HepG2 (cell line): ENCODE results near the gene ATG9A. TPM values are rescaled to one million over a fixed set of nuclear protein-coding genes. Genes with fewer than 3 reads are reported as not detected.

Experiments
- ARID2 ChIP-seq: sonication (generic); formaldehyde crosslinking; IDR thresholded peaks from 2 replicates; pipeline ENCODE4 v1.8.1; 2022; ENCODE audit warnings: mild to moderate bottlenecking, missing genetic modification reagents, borderline replicate concordance
- BORCS8-MEF2B ChIP-seq: sonication (generic); formaldehyde crosslinking; IDR thresholded peaks from 2 replicates; pipeline ENCODE4 v1.8.0; 2022; ENCODE audit warnings: mild to moderate bottlenecking, missing genetic modification reagents
- GPN1 ChIP-seq: sonication (generic); formaldehyde crosslinking; IDR thresholded peaks from 2 replicates; pipeline ENCODE4 v1.5.1; 2020; ENCODE audit warnings: missing genetic modification reagents, borderline replicate concordance
- MAZ ChIP-seq, 2 experiments: sonication (generic) in 1 of 2; formaldehyde crosslinking in 1 of 2; IDR thresholded peaks; 2 replicates each; pipeline versions ENCODE4 v1.5.0 to v1.6.1; 2012 to 2020; ENCODE audit warnings: low read depth in 2 of 2, mild to moderate bottlenecking in 2 of 2, borderline replicate concordance in 1 of 2, improper control_type of control experiment in 1 of 2, low read length in 1 of 2, missing genetic modification reagents in 1 of 2, moderate library complexity in 1 of 2
- MED1 ChIP-seq: sonication (generic); formaldehyde crosslinking; IDR thresholded peaks from 2 replicates; pipeline ENCODE4 v1.4.0; 2020; ENCODE audit warnings: missing genetic modification reagents
- MNT ChIP-seq: fragments of 450-650 bp; IDR thresholded peaks from 2 replicates; pipeline ENCODE4 v1.6.1; 2016
- PHF20 ChIP-seq: sonication (generic); formaldehyde crosslinking; IDR thresholded peaks from 2 replicates; pipeline ENCODE4 v1.5.0; 2020; ENCODE audit warnings: mild to moderate bottlenecking, missing genetic modification reagents
- SNAPC4 ChIP-seq: sonication (generic); formaldehyde crosslinking; IDR thresholded peaks from 2 replicates; pipeline ENCODE4 v1.4.0; 2020; ENCODE audit warnings: mild to moderate bottlenecking, missing genetic modification reagents
- ZFP90 ChIP-seq: sonication (generic); formaldehyde crosslinking; IDR thresholded peaks from 2 replicates; pipeline ENCODE4 v1.8.0; 2022; ENCODE audit warnings: missing genetic modification reagents, mild to moderate bottlenecking, inconsistent platforms, borderline replicate concordance
- ZNF432 ChIP-seq: sonication (generic); formaldehyde crosslinking; IDR thresholded peaks from 2 replicates; pipeline ENCODE4 v1.5.0; 2020; ENCODE audit warnings: missing genetic modification reagents, mild to moderate bottlenecking, borderline replicate concordance
- ZNF503 ChIP-seq: sonication (generic); formaldehyde crosslinking; IDR thresholded peaks from 2 replicates; pipeline ENCODE4 v1.4.0; 2020; ENCODE audit warnings: missing genetic modification reagents
- ZNF574 ChIP-seq: sonication (generic); formaldehyde crosslinking; IDR thresholded peaks from 2 replicates; pipeline ENCODE4 v1.4.0; 2020; ENCODE audit warnings: missing genetic modification reagents
- ZNF839 ChIP-seq: sonication (generic); formaldehyde crosslinking; IDR thresholded peaks from 2 replicates; pipeline ENCODE4 v1.4.0; 2020; ENCODE audit warnings: missing genetic modification reagents, mild to moderate bottlenecking, borderline replicate concordance
- polyA plus RNA-seq, 8 experiments: library from polyadenylated mRNA; depleted of rRNA in 3 of 8; stranded (reverse) in 7 of 8; unstranded in 1 of 8; fragments of >200 nt; fragmentation: Illumina TruSeq in 4 of 8; extraction: Trizol in 4 of 8; gene quantifications; 2 replicates each; pipeline versions ENCODE4 v1.2.1 to v1.2.3, GENCODE V29; 2011 to 2016; ENCODE audit warnings: low read depth in 4 of 8, missing spikeins in 1 of 8, mixed read lengths in 1 of 8; ENCODE audit not compliant: insufficient read depth in 1 of 8
- total RNA-seq, 5 experiments: library from RNA; depleted of rRNA; stranded (reverse); fragments of >200 nt; fragmentation: Illumina TruSeq; extraction: Trizol; gene quantifications; 2 replicates each; pipeline ENCODE4 v1.2.3, GENCODE V29; 2016; ENCODE audit warnings: low read depth in 1 of 5
- TF ChIP-seq, protein P1 (sequence below): sonication (generic); formaldehyde crosslinking; IDR thresholded peaks from 2 replicates; pipeline ENCODE4 v1.5.0; 2020; ENCODE audit warnings: missing genetic modification reagents

The ATG9A gene
- total and polyA plus RNA-seq, 2 of the 13 experiments (the other 11 are each of a cell fraction or from before 2014, with no cell fraction given), result 35.0 to 131 TPM

DNA sequence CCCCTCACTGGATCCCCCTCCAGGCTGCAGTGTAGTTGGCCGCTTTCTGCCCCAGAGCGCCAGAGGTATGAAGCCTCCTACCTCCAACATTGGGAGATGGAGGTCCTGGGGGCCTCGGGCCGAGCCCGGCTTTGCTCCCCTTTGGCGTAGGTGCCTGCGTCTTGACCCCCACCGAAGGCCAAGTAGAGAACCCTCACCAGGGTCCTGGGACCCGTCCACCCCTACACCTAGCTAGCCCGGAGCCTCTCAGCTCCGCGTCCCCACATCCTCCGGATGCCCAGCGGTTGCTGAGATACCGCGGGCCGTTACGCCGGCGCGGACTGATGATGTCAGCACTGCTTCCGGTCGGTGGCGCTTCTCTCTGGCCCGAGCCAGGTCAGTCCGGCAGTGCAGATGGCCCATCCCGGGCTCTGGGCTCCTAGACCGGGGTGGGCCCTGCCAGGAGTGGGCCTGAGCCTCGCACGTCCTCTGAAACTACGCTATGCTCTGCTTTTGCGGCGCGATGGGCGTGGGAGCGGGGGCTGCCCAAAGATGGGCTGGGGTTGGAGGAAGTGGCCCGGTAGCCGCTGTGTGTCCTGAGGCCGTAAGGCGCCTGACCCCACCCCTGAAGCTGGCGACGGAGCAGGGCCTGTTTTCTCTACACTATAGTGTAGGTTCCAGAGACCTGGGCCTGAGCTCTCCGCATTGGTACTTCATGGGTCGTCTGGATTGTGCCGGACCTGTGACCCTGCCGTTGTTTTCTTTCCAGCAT is 15.9 kb upstream of the ATG9A start, which contains the start of the genes GLB1L and STK16 (continued):
- TF ChIP-seq ZNF839 (CRISPR knock-in tag) (peak; percentile 99; the same call in 1 of the 2 replicates), ZNF574 (CRISPR knock-in tag) (peak; percentile 96), BORCS8-MEF2B (CRISPR knock-in tag) (peak; percentile 97), MED1 (peak; percentile 92), MNT (peak; percentile 34; the same call in 1 of the 2 replicates), ZNF432 (no peak), PHF20 (CRISPR knock-in tag) (peak; percentile 99), ZNF503 (CRISPR knock-in tag) (peak; percentile 64; the same call in 1 of the 2 replicates), GPN1 (CRISPR knock-in tag) (no peak), ZFP90 (CRISPR knock-in tag) (peak; percentile 92), ARID2 (no peak), SNAPC4 (CRISPR knock-in tag) (0 out of 2 replicates have a peak, but pooled peaks have one; percentile 82), MAZ (IDR thresholded peaks at IDR 0.05; ENCODE audit: borderline replicate concordance, low read depth, low read length) (no peak), MAZ (CRISPR knock-in tag; IDR thresholded peaks at IDR 0.05; ENCODE audit: low read depth) (peak; percentile 97)
- TF ChIP-seq, protein P1, sequence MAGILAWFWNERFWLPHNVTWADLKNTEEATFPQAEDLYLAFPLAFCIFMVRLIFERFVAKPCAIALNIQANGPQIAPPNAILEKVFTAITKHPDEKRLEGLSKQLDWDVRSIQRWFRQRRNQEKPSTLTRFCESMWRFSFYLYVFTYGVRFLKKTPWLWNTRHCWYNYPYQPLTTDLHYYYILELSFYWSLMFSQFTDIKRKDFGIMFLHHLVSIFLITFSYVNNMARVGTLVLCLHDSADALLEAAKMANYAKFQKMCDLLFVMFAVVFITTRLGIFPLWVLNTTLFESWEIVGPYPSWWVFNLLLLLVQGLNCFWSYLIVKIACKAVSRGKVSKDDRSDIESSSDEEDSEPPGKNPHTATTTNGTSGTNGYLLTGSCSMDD (CRISPR knock-in tag), result 0 out of 2 replicates have a peak, but pooled peaks have one; percentile 61
